GM21825 (cell line): ENCODE results near the gene TEN1.
A peak's percentile ranks its signal among the peaks of the same experiment; 100 is the strongest.
"Not testable (repeated sequence)": the region's sequence is repeated elsewhere in the genome, so short reads cannot be mapped to it uniquely, and the experiment has no call there.

Source experiments
- ATAC-seq: cut with Tn5 transposase; IDR thresholded peaks from one replicate; pipeline ENCODE4 v1.9.1; 2021; ENCODE audit warnings: mild to moderate bottlenecking, moderate library complexity; ENCODE audit not compliant: unreplicated experiment

Gene TEN1, protein sequence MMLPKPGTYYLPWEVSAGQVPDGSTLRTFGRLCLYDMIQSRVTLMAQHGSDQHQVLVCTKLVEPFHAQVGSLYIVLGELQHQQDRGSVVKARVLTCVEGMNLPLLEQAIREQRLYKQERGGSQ

GRCh38 chr17:75978938-75979704 is at the start of gene TEN1, which contains the start of gene ACOX1:
TSS of gene TEN1 (plus strand) at chr17:75979240. CDS start at chr17:75986193, 6,953 bp downstream.
TSS of gene ACOX1 (minus strand) at chr17:75979166. CDS start at chr17:75979073, 93 bp downstream.
- ATAC-seq, result peak; percentile 82

- ATAC-seq, result no peak
Observed at GRCh38 chr17:75931062-75931461, 48.0 kb upstream of the TEN1 start.

- no peak for ATAC-seq
Observed at GRCh38 chr17:75932852-75933251, 46.2 kb upstream of the TEN1 start.

DNA sequence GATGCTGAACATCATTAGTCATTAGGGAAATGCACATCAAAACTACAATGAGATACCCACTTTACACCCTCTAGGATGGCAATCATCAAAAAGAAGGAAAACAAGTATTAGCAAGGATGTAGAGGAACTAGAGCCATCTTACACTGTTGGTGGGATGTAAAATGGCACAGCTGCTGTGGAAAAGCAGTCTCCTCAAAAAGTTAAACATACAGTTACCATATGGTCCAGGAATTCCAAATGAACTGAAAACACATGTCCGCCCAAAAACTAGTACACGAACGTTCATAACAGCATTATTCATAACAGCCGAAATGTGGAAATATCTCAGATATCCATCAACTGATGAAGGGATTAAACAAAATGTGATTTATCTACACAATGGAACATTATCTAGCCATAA is 45.2 kb upstream of the TEN1 start:
- no peak for ATAC-seq

DNA sequence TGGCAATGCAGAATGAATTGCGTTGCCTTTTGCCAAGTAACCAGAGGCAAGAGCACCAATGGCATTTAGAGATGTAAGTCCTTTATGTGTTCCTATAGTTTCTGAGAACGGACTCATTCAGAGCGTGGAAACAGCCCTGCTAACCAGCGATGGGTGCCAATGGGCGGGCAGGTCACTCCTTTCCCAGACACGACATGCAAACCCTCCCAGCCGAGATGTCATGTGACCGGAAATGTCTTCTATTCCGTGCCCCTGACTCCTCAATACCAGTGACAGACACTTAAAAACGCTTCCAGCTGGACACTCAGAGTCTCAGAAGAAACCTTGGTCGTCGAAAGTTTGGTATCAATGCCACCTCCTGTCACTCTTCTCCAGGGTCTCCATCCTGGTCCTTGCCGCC is 41.4 kb upstream of the TEN1 start:
- no peak for ATAC-seq

GRCh38 chr17:75940727-75941441 is 38.2 kb upstream of the TEN1 start, which contains the start of gene FBF1:
TSS of gene FBF1 (minus strand) at chr17:75941042. CDS start at chr17:75938149, 2,893 bp downstream.
- ATAC-seq, result peak; percentile 94

- no peak for ATAC-seq
Observed at GRCh38 chr17:75941442-75941819, 37.6 kb upstream of the TEN1 start.

DNA sequence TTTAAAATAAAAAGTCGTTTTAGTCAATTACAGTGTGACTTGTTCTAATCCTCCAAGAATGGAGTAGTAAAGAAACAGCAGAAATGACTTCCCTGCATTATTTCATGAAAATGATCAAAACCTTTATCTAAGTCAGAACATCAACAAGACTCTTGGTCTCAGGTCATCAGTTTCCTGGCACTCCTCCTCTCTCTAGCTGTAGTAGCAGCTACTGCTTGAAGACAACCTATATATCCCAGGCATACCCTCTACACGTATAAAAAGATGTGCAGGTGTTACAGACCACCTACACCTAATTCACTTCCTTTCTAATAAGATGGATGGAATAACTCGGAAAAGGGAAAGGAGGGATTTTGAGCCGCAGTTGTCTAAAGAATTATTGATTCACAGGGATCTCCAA is 36.6 kb upstream of the TEN1 start:
- no peak for ATAC-seq

DNA sequence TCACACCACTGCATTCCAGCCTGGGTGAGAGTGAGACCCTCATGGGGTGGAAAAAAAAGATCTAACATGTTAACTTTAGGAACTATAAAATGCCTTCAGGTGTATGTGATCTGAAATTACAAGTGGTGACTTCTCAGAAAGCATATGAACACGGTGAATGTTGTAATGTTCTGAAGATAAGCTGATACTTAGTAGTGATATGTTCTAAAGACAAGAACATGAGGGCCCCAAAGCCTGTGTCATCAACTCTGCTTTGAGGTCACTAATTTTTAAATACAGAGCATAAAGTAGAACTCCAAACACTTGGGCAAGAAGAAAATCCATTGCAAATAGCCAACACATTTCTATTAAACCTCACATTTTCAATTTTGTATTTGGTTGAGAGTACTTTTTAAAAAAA is 35.5 kb upstream of the TEN1 start:
- no peak for ATAC-seq

DNA sequence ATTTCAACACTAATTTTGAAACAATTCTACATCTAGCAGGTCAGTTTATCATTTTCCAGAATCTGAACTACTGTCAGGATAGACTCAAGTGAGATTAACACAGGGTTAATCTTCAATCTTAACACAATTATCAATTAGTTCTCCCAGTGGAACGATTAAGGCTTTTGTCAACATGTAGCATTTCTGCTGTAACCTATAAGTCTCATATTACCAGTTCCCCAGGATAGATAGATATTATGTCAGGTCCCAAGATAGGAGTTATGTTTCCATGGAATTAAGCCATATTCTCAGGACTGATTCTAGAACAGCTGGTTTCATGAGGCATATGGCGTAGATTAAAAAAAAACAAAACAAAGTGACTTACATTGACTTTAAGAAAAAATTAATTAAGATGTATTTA is 33.8 kb upstream of the TEN1 start:
- no peak for ATAC-seq

- no peak for ATAC-seq
Observed at GRCh38 chr17:75950421-75950820, 28.6 kb upstream of the TEN1 start.

DNA sequence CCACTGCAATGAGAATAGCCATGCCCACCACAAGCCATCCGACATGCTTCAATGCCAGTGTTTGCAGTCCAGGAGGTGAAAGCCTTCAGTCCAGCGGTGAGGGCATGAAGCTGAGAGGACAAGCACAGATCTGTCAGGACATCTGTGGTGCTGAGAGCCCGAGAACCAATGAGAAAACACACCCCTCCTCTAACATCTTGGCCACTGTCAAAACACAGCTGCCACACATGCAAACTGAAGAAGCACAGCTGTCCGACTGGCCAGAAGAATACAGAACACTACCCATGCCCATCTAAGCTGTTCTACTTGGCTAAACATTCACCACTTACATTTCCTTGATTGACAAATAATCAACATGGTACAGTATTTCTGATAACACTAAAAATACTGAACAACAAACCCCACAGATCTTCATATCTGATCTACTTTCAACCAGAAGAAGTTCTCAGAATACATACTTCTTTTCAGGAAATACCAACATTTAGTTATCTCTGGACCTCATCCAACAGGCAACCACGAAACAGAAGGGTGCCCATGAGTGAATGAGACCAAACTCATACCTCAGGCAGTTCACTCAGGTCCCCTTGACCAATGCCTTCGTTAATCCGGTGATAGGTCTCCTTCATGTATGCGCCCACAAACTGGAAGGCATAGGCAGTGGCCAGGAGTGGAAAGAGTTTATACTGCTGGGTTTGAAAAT is 28.0 kb upstream of the TEN1 start:
- ATAC-seq, result no peak

DNA sequence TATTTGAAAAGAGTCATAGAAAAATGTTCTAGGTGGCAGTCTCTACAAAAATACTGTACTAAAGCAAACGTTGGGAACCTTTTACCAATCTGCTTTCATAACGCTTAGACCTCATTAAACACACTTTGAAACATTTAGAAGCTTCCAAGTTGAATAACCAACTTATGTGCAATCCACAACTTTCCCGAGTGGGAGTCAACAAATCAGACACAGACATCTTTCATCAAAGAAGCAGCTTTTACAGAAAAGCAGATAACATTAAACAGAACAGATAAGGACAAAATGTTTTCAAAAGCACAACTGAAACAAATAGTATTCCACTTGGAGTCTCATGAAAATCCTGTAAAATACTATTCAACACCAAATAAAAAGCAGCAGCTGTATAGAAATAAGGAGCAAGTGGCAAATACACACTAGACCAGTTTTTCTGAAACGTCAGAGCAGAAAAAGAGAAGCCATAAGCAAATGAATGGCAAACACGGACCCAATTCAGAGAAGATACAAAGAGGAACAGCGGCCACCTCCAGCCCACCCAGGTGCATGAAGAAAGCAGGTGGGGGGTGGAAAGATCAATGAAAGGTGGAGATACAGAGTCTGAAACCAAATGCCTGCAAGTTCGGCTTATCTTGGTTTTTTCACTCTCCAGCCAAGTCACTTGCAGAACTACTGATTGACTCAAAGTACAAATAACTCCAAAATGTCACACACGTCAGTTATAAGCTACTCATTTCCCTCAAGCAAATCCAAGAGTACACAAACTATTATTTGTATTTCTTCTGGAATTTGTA is 19.8 kb upstream of the TEN1 start:
- no peak for ATAC-seq

- no peak for ATAC-seq
Observed at GRCh38 chr17:75959839-75960511, 19.1 kb upstream of the TEN1 start.

DNA sequence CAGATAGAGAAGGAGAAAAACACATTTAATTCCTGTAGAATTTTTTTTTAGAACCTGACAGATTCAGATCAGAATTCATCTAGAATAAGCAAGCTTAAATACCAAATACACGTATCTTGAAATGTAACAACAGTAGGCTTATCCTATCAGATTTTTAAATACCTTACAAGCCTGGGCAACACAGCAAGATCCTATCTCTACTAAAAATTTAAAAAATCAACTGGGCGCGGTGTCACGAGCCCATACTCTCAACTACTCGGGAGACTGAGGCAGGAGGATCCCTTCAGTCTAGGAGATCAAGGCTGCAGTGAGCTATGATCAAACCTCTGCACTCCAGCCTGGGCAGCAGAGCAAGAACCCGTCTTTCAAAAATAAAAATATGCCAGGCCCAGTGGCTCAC is 13.6 kb upstream of the TEN1 start:
- ATAC-seq, result no peak

DNA sequence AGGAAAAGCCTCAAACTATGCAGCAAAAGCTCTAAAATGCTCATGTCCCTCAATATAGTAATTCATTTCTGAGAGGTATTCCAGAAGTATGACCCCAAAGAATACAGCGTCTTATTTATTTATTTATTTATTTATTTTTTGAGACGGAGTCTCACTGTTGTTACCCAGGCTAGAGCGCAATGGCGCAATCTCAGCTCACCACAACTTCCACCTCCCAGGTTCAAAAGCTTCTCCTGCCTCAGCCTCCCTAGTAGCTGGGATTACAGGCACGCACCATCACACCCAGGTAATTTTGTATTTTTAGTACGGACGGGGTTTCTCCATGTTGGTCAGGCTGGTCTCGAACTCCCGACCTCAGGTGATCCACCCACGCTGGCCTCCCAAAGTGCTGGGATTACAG is 10.0 kb upstream of the TEN1 start:
- ATAC-seq, result not testable (repeated sequence)

- ATAC-seq, result no peak
Observed at GRCh38 chr17:75970011-75970523, 9.0 kb upstream of the TEN1 start.

DNA sequence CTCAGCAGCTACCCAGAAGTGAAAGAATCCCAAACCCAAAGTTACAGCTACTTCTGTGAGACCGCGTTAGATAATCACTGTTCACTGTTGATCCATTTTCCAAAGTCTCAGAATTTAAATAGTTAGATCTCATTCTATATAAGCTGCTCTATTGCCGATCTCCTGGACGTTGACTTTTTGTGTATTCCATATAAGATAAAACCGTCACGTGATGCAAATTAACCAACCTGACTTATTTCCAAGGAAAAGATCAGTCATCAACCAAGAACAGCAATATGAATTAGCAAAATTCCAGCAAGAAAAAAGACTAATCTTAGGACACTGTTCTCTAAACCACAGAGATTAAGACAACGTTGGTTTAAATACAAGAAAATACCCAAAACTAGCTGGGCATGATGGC is 8.4 kb upstream of the TEN1 start:
- no peak for ATAC-seq

- not testable (repeated sequence) for ATAC-seq
Observed at GRCh38 chr17:75975187-75975586, 3.9 kb upstream of the TEN1 start.

- no peak for ATAC-seq
Observed at GRCh38 chr17:75975757-75976174, 3.3 kb upstream of the TEN1 start.
